Measurements from ENCODE around the gene USP54. TPM values are rescaled to one million over a fixed set of nuclear protein-coding genes. Genes with fewer than 3 reads are reported as not detected.

The USP54 gene
- total RNA-seq, 2 experiments from 2014 or later, result 15.2 to 16.4 TPM

GRCh38 chr10:73593812-73594211, 2.7 kb upstream of the USP54 start:
- no peak overlapping the region for H3K4me2 ChIP-seq (ENCODE audit: low read length)
- TF ChIP-seq CTCF (conservative IDR thresholded peaks at IDR 0.05; ENCODE audit: low read length), result no peak
- TF ChIP-seq EZH2phosphoT487 (IDR thresholded peaks at IDR 0.05; ENCODE audit: borderline replicate concordance, low read depth, low read length), result no peak
- BruUV-seq (replicated peaks), result no TSS peak
- H2AFZ ChIP-seq (ENCODE audit: low read length), result no peak overlapping the region
- no peak for DNase-seq (ENCODE audit: low spot score)
- no peaks in the 10 kb centered on the region for H3K79me2 ChIP-seq (ENCODE audit: insufficient read depth, low read depth, low read length)
- intact Hi-C loops (cut with micrococcal nuclease; ENCODE audit: unreplicated experiment), result no loop called here
- H3K4me1 ChIP-seq (ENCODE audit: insufficient read depth, low read length, poor library complexity, severe bottlenecking), result peaks cover 17% of the 10 kb centered on the region
- POLR2A ChIA-PET, result interaction anchor here (0.6 kb wide), 1 partner anchor 17 kb away, joined by 4 read pairs; no protein-coding TSS in a partner anchor
- no peak overlapping the region for H3K4me3 ChIP-seq (ENCODE audit: low read depth, low read length, poor library complexity, severe bottlenecking)
- H3K9me2 ChIP-seq (ENCODE audit: insufficient read depth, low read length), result no peaks in the 10 kb centered on the region
- CTCF ChIA-PET (ENCODE audit: unreplicated experiment), result no interaction called here
- H3K9me3 ChIP-seq (ENCODE audit: low read length), result no peaks in the 10 kb centered on the region
- H4K20me1 ChIP-seq (ENCODE audit: insufficient read depth, low read length), result no peaks in the 10 kb centered on the region
- H3K27ac ChIP-seq (ENCODE audit: low read depth, low read length, poor library complexity, severe bottlenecking), result no peak overlapping the region
- H3K36me3 ChIP-seq (ENCODE audit: insufficient read depth, low read length), result no peaks in the 10 kb centered on the region

- Histone ChIP-seq H4K20me1 (ENCODE audit: insufficient read depth, low read length) (no peaks in the 10 kb centered on the region), H3K9me3 (ENCODE audit: low read length) (no peaks in the 10 kb centered on the region), H3K9me2 (ENCODE audit: insufficient read depth, low read length) (no peaks in the 10 kb centered on the region), H3K27ac (ENCODE audit: low read depth, low read length, poor library complexity, severe bottlenecking) (no peak overlapping the region), H3K4me2 (ENCODE audit: low read length) (no peak overlapping the region), H3K4me1 (ENCODE audit: insufficient read depth, low read length, poor library complexity, severe bottlenecking) (peaks cover 17% of the 10 kb centered on the region), H2AFZ (ENCODE audit: low read length) (no peak overlapping the region), H3K4me3 (ENCODE audit: low read depth, low read length, poor library complexity, severe bottlenecking) (no peak overlapping the region), H3K79me2 (ENCODE audit: insufficient read depth, low read depth, low read length) (no peaks in the 10 kb centered on the region), H3K36me3 (ENCODE audit: insufficient read depth, low read length) (no peaks in the 10 kb centered on the region)
- BruUV-seq (replicated peaks), result no TSS peak
- TF ChIP-seq CTCF (conservative IDR thresholded peaks at IDR 0.05; ENCODE audit: low read length) (no peak), EZH2phosphoT487 (IDR thresholded peaks at IDR 0.05; ENCODE audit: borderline replicate concordance, low read depth, low read length) (no peak)
- POLR2A ChIA-PET, result interaction anchor here (0.6 kb wide), 1 partner anchor 75 kb away, joined by 3 read pairs; no protein-coding TSS in a partner anchor
- DNase-seq (ENCODE audit: low spot score), result no peak
- CTCF ChIA-PET (ENCODE audit: unreplicated experiment), result no interaction called here
- intact Hi-C loops (cut with micrococcal nuclease; ENCODE audit: unreplicated experiment), result no loop called here
Observed at GRCh38 chr10:73593110-73593509, 2.0 kb upstream of the USP54 start.

- Histone ChIP-seq H4K20me1 (ENCODE audit: insufficient read depth, low read length) (no peaks in the 10 kb centered on the region), H3K9me2 (ENCODE audit: insufficient read depth, low read length) (no peaks in the 10 kb centered on the region), H3K4me3 (ENCODE audit: low read depth, low read length, poor library complexity, severe bottlenecking) (peak overlapping the region; percentile 12), H3K4me2 (ENCODE audit: low read length) (peak overlapping the region; percentile 44), H2AFZ (ENCODE audit: low read length) (peak overlapping the region; percentile 21; the same call in 1 of the 2 replicates), H3K36me3 (ENCODE audit: insufficient read depth, low read length) (no peaks in the 10 kb centered on the region), H3K27ac (ENCODE audit: low read depth, low read length, poor library complexity, severe bottlenecking) (no peak overlapping the region), H3K4me1 (ENCODE audit: insufficient read depth, low read length, poor library complexity, severe bottlenecking) (peaks cover 17% of the 10 kb centered on the region), H3K9me3 (ENCODE audit: low read length) (no peaks in the 10 kb centered on the region), H3K79me2 (ENCODE audit: insufficient read depth, low read depth, low read length) (no peaks in the 10 kb centered on the region)
- DNase-seq (ENCODE audit: low spot score), result peak; percentile 69
- TF ChIP-seq EZH2phosphoT487 (IDR thresholded peaks at IDR 0.05; ENCODE audit: borderline replicate concordance, low read depth, low read length) (no peak), CTCF (conservative IDR thresholded peaks at IDR 0.05; ENCODE audit: low read length) (no peak)
- no TSS peak for BruUV-seq (replicated peaks)
- ChIA-PET POLR2A (interaction anchor here (0.6 to 1.6 kb wide), 4 partner anchors 20 to 237 kb away, joined by 3 to 8 read pairs (median 6); no protein-coding TSS in a partner anchor), CTCF (ENCODE audit: unreplicated experiment) (no interaction called here)
- intact Hi-C loops (cut with micrococcal nuclease; ENCODE audit: unreplicated experiment), result no loop called here
Observed at GRCh38 chr10:73591935-73592699, 975 bp upstream of the USP54 start.
